GM18511 (cell line): ENCODE data around the gene SFT2D3.
A peak's percentile ranks its signal among the peaks of the same experiment; 100 is the strongest.

Source experiments
- ATAC-seq: cut with Tn5 transposase; IDR thresholded peaks from one replicate; pipeline ENCODE4 v1.9.1; 2021; ENCODE audit warnings: mild to moderate bottlenecking, moderate library complexity; ENCODE audit not compliant: unreplicated experiment

SFT2D3 gene

DNA sequence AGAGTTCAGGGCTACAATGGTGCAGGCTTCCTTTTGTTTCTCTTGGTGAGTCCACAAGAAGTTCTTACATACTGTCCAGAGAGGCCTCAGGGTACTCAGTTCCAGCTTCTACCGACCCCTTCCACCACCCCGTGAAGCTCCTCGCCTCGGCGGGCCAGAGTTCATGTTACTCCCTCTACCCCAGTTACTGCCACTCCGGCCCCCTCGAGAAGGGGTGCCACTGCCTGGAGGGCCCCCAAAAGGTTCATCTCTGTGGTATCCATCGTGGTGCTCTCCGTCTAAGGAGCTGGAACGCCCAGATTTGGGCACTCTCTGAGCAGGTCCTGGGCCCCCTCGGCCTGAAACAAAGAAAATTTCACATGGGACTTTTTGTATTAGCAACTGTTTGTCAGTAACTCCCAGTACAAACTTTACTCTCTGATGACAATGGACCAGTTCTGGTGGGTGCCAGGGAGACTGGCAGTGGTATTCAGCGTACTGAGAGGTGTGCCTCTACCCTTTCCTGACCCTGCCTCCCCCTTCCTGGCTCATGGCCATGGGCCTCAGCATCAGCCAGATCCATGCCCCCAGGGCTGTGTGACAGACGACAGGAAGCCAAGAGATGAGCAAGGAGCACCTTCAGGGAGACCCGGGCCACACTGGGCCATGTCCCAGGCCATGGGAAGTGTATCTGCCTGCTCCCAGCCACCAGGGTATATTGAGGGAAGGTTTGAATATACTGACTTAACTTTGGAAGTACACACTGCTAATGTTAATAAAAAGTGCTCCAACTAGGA is 5.1 kb downstream of the SFT2D3 start:
- ATAC-seq: no peak

DNA sequence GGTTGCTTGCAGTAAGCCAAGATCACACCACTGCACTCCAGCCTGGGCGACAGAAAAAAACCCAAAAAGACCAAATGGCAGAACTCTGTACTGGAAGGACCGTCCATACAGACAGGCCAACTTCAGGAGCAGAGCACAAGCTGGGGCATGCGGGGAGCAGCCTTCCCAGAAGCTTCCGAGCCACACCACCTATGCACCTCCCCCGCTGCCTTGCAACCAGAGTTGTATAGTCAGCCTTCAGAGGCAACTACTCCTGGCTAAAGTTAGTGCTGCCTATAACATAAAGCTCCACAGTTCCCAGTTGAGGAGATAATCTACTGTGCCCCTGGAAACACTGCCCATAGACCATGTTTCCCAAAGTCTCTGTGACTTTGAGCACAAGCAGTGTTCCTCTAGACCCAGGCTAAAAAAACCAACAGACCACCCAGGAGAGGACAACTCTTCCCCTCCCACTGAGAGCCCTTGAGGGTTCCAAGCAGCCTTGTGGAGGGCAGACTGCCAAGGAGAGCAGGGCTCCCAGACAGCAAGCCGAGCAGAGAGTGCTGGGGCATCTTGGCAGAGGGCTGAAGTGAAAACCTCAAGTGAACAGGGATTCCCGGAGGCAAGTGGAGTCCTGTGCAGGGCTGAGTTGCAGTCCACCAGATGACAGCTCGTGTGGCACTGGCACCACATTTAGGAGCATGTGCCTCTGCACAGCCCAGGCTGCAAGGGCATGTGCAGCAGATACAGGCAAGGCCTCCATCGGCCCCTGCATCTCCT is 6.8 kb downstream of the SFT2D3 start:
- ATAC-seq: no peak

GRCh38 chr2:127709336-127709735 is 8.0 kb downstream of the SFT2D3 start:
- ATAC-seq: no peak

DNA sequence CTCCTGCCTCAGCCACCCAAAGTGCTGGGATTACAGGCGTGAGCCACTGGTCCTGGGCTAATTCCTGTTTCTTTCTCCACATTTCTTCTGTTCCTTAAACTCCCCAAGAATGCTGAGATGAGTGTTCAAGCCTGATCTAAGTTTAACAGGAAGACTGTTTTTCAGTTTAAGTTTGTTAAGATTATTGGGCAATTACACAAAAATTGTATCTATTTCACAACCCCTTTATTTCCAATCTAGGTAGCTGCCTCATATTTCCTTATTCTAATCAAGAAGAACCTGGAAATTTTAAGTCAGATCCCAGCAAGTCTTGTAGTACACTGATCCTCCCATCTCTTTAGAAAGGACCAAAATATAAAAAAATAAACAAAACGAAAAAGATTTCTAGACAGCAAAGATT is 11.7 kb downstream of the SFT2D3 start:
- ATAC-seq: no peak

DNA sequence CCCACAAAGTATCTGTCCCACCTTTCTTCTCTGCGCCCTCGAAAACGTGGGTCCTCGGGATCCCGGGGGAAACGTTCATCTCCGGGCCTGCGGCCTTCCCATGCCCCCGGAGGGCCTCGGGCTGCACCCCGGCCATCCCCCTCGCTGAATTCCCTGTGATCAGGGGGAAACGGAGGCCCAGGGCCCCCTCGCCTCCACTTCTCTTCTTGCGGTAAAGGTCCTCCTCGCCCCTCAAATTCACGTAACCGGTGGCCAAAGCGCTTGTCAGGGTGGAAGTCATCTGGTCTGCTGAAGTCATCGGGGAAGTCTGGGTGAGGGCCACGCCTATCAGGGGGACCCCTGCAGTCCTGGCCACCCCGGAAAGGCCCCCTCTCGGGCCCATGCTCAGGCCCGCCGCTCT is 12.3 kb downstream of the SFT2D3 start:
- no peak for ATAC-seq

DNA sequence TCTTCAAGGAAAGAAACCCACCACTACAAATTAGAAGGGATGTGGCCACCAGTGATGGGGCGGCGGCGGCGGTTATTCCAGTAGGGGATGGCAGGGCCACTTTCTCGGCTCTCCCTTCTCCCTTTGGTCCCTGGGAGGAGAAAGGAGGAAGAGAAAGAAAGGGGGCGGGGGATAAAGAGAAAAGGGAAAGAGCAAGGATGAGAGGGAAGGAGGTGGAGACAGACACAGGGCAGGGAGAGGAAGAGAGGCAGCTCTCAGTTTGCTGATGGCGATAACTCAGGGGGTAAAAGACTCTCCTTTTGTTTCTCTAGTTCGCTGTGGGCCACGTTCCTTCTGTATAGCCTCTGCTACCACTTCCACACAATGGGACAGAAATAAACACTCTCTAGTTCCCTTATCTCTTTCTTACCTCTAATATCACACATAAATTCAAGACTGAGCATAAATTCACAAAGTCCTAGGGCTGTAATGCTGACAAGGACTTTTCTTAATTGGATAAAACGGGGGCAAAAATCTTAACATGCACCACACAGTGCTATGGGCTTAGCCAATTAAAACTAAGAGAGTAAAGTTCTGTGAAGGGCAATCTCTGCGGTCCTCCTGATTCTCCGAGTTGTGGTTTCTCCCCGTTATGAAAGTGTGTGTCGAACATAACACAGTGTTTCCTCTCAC is 14.6 kb downstream of the SFT2D3 start:
- no peak for ATAC-seq

- ATAC-seq: no peak
These were observed 17.0 kb downstream of the SFT2D3 start for GRCh38 chr2:127718271-127718670.

- no peak for ATAC-seq
These were observed 18.3 kb downstream of the SFT2D3 start for GRCh38 chr2:127719301-127720218.

DNA sequence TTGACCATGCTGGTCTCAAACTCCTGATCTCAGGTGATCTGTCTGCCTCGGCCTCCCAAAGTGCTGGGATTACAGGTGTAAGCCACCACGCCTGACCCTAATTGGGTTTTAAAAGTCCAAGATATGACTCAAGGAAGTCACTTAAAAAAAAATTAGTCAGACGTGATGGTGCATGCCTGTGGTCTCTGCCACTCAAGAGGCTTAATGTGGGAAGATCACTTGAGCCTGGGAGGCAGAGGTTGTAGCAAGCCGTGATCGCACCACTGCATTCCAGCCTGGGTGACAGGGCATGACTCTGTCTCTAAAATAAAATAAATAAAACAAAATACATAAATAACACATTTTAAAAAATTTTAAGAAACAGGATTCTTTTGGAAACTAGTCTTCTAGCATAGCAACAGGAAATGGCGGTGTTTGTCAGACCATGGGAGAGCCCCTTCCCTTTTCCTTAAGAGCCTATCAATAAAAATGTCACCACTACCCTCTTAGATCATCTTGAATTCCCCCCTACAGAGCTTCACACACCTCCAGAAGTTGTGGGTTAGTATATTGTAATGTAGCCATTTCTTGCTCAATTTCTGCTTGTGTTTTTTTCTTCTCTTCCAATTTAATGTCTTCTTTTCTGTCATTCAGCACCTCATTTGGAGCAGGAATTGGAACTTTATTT is 20.1 kb downstream of the SFT2D3 start:
- no peak for ATAC-seq

GRCh38 chr2:127721978-127722355 is 20.7 kb downstream of the SFT2D3 start:
- no peak for ATAC-seq

DNA sequence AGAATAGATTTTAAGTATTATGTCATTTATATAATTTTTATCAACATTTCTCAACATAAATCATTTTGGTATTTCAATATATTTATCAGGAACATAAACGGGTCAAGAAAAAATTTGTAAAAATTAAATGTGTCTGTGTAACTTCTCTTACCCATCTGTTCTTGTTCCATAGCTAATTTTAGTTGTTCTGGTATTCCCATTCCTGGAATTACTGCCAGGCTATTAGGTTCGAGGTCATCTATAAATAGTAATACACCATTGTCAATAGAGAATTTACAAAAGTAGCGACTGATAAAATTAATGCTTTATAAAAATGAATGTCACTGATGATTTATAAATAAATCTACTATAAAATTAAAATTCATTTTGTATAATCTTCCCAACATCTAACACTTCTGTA is 21.5 kb downstream of the SFT2D3 start:
- no peak for ATAC-seq

DNA sequence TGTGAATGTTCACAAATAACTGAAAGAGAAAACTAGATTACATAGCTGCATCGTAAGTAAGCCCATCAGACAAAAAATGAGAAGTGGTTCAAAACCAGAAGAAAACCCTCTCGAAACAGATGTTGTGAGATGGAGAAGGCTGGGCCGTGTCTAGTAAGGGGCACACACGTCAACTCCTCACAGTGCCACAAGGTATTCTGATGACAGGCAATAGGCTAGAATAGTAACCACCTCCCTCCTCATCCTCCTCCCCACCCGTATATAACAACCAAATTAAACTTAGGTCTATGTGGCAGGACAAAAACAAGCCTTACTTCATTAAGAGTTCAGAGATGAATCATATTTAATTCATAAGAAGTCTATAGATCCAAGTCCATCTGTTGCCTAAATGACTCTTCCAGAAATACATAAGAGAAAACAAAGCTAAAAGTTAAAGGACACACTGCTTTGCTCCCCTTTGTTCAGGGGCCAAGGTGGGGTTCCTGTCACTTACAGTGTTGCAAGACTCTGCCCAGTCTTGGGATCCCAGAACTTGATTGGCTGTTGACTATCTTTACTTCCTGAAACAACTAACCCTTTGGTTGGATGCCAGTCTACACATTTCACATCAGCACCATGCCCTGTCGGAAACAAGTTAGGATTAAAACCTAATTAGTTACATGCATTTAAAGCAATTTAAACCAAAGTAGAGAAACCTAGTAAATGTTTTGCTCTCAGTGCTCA is 25.0 kb downstream of the SFT2D3 start:
- no peak for ATAC-seq

DNA sequence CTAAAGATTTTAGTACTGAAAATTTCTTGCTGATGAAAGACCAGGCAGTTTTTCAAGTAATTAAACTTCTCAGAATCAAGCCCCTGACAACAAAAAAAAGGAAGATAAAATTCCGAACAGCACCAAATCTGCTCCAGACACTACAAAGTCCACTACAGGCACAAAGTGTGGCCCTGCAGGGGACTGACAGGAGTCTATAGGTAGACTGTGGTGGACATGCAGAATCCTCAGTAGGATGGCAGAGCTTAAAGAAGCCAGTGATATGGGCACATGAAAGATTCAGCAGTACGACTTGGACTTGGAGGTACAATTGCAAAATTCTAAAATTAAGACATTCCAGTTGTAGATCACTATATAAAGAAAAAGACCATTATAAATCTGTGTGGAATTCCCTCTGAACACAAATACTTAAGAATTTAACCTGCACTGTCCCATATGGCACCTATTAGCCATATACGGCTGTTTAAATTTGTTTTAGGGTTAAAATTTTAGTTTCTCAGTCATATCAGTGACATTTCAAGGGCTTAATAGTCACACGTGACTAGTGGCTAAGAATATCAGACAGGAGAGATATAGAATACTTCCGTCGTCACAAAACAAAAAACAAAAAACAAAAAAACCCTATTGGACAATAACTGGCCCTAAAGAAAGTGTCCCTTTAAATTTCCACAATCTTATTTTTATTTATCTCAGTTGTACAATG is 32.0 kb downstream of the SFT2D3 start:
- no peak for ATAC-seq

GRCh38 chr2:127733816-127734537 is 32.7 kb downstream of the SFT2D3 start:
- ATAC-seq: no peak

- peak; percentile 29 for ATAC-seq
These were observed 33.7 kb downstream of the SFT2D3 start for GRCh38 chr2:127735044-127735443.

GRCh38 chr2:127735537-127736399 is 34.5 kb downstream of the SFT2D3 start:
- ATAC-seq: peak; percentile 86

- no peak for ATAC-seq
These were observed 36.6 kb downstream of the SFT2D3 start for GRCh38 chr2:127737892-127738291.
